HepG2 (cell line): Measurements from ENCODE around the gene ATIC. TPM values are rescaled to one million over a fixed set of nuclear protein-coding genes. Genes with fewer than 3 reads are reported as not detected.

Experiments
- ATAC-seq: fragments of 200-7000 bp; cut with Tn5 transposase; 3 replicates; pipeline ENCODE4 v1.9.1; 2020; ENCODE audit warnings: mild to moderate bottlenecking, moderate library complexity
- BruUV-seq: library from RNA; stranded (reverse); fragments of 400-500 nt; replicated peaks from 2 replicates; lab custom pipeline; 2021; lab: Mats Ljungman, UMichigan
- CTCF ChIA-PET: fragments of 300-600 bp; formaldehyde crosslinking; extraction: SDS; loops from one replicate; lab custom pipeline; 2021; ENCODE audit warnings: low total read pairs, inconsistent platforms, low intra/inter-chr PET ratio; lab: Yijun Ruan, JAX
- POLR2A ChIA-PET: fragments of 350-600 bp; sonication (Branson Sonifier 250); formaldehyde crosslinking; loops from one replicate; lab custom pipeline; 2020; ENCODE audit warnings: antibody characterized with exemption, inconsistent platforms; lab: Yijun Ruan, JAX
- DNase-seq: peaks from one replicate; pipeline ENCODE4 v3.0.0-alpha.2; 2015; ENCODE audit warnings: low spot score
- FAIRE-seq: peaks from 3 replicates; lab custom pipeline; 2011; peaks lifted over from hg19 to GRCh38; lab: Jason Lieb, UNC
- H2AFZ ChIP-seq: one replicate; pipeline ENCODE4 v1.6.1; 2011; ENCODE audit warnings: low read length, inconsistent platforms
- H3K27ac ChIP-seq: fragments of 300-600 bp; 3 replicates; pipeline ENCODE4 v1.8.0; 2011; ENCODE audit warnings: mixed run types, mild to moderate bottlenecking, mixed read lengths, low read length, inconsistent platforms; ENCODE audit not compliant: insufficient read depth; ENCODE audit errors: extremely low read length
- H3K27me3 ChIP-seq, 2 experiments: fragments of 200-600 bp in 1 of 2; 2 replicates in 1 of 2; 3 replicates in 1 of 2; pipeline versions ENCODE4 v1.6.0 to v1.8.0; 2011; ENCODE audit warnings: low read length in 2 of 2, mild to moderate bottlenecking in 2 of 2, moderate library complexity in 2 of 2, inconsistent platforms in 1 of 2; ENCODE audit not compliant: insufficient read depth in 2 of 2, control insufficient read depth in 1 of 2
- H3K36me3 ChIP-seq, 2 experiments: fragments of 200-600 bp in 1 of 2; replicated peaks in 1 of 2; 2 replicates in 1 of 2; 3 replicates in 1 of 2; pipeline versions ENCODE4 v1.5.1 to v1.8.0; 2011; ENCODE audit warnings: low read length in 2 of 2, inconsistent platforms in 1 of 2; ENCODE audit not compliant: insufficient read depth in 2 of 2, control insufficient read depth in 1 of 2
- H3K4me1 ChIP-seq: 2 replicates; pipeline ENCODE4 v1.5.1; 2012; ENCODE audit warnings: low read length, inconsistent platforms; ENCODE audit not compliant: insufficient read depth
- H3K4me2 ChIP-seq: 2 replicates; pipeline ENCODE4 v1.6.0; 2011; ENCODE audit warnings: low read depth, low read length, inconsistent platforms
- H3K4me3 ChIP-seq, 3 experiments: fragments of 200-600 bp in 1 of 3; sonication (generic), shearing (Covaris generic) in 1 of 3; replicated peaks in 1 of 3; 2 replicates each; pipeline ENCODE4 v1.5.1; 2011 to 2016; ENCODE audit warnings: low read length in 3 of 3, inconsistent platforms in 2 of 3, low read depth in 2 of 3, mild to moderate bottlenecking in 2 of 3, control low read depth in 1 of 3, mixed read lengths in 1 of 3; ENCODE audit not compliant: insufficient read depth in 1 of 3
- H3K79me2 ChIP-seq: one replicate; pipeline ENCODE4 v1.6.1; 2011; ENCODE audit warnings: low read length, inconsistent platforms; ENCODE audit not compliant: insufficient read depth
- H3K9ac ChIP-seq: 2 replicates; pipeline ENCODE4 v1.6.0; 2011; ENCODE audit warnings: mild to moderate bottlenecking, low read depth, low read length, inconsistent platforms; ENCODE audit not compliant: insufficient read depth
- H3K9me3 ChIP-seq: 2 replicates; pipeline ENCODE4 v1.5.1; 2012; ENCODE audit warnings: mild to moderate bottlenecking, low read length
- H4K20me1 ChIP-seq: 2 replicates; pipeline ENCODE4 v1.6.0; 2011; ENCODE audit warnings: inconsistent platforms, mild to moderate bottlenecking, low read length, moderate library complexity; ENCODE audit not compliant: insufficient read depth
- DNMT1 ChIP-seq: sonication (generic); formaldehyde crosslinking; IDR thresholded peaks from 2 replicates; pipeline ENCODE4 v1.5.1; 2020; ENCODE audit warnings: mild to moderate bottlenecking, missing genetic modification reagents
- HOXA3 ChIP-seq: sonication (generic); formaldehyde crosslinking; IDR thresholded peaks from 2 replicates; pipeline ENCODE4 v1.5.0; 2020; ENCODE audit warnings: missing genetic modification reagents
- PHF5A ChIP-seq: IDR thresholded peaks from one replicate; pipeline ENCODE4 v1.6.1; 2018; ENCODE audit warnings: low read depth, missing genetic modification reagents; ENCODE audit not compliant: unreplicated experiment
- SRSF4 ChIP-seq: fragments of 200-400 bp; formaldehyde crosslinking; IDR thresholded peaks from one replicate; pipeline ENCODE4 v1.6.1; 2018; ENCODE audit warnings: mild to moderate bottlenecking, low read depth, low read length, moderate library complexity; ENCODE audit not compliant: poor library complexity, severe bottlenecking
- ZBTB37 ChIP-seq: sonication (generic); formaldehyde crosslinking; IDR thresholded peaks from 2 replicates; pipeline ENCODE4 v1.4.0; 2020; ENCODE audit warnings: mild to moderate bottlenecking, missing genetic modification reagents
- ZNF225 ChIP-seq: sonication (generic); formaldehyde crosslinking; IDR thresholded peaks from 2 replicates; pipeline ENCODE4 v1.4.0; 2020; ENCODE audit warnings: mild to moderate bottlenecking, missing genetic modification reagents
- ZNF407 ChIP-seq: sonication (generic); formaldehyde crosslinking; IDR thresholded peaks from one replicate; pipeline ENCODE4 v1.5.1; 2020; ENCODE audit warnings: mild to moderate bottlenecking, missing genetic modification reagents; ENCODE audit errors: not compliant biosample characterization
- ZNF598 ChIP-seq: sonication (generic); formaldehyde crosslinking; IDR thresholded peaks from 2 replicates; pipeline ENCODE4 v1.5.1; 2020; ENCODE audit warnings: mild to moderate bottlenecking, missing genetic modification reagents, borderline replicate concordance
- WGBS: methylation state at CpG from one replicate; pipeline ENCODE4 v1.1.6; 2017; ENCODE audit warnings: low lambda C conversion rate; 5-methylcytosine and 5-hydroxymethylcytosine counted together
- in situ Hi-C: cut with HindIII; loops from 2 replicates; pipeline ENCODE4 v1.10.0; 2017; ENCODE audit warnings: low pct_unique_long_range_greater_than_20kb; ENCODE audit not compliant: extremely low pct_ligation_motif_present
- intact Hi-C: fragments of 100-400 bp; cut with micrococcal nuclease; formaldehyde crosslinking; loops from one replicate; pipeline ENCODE4 v1.10.0; 2022; ENCODE audit not compliant: unreplicated experiment
- polyA plus RNA-seq, 8 experiments: library from polyadenylated mRNA; depleted of rRNA in 3 of 8; stranded (reverse) in 7 of 8; unstranded in 1 of 8; fragments of >200 nt; fragmentation: Illumina TruSeq in 4 of 8; extraction: Trizol in 4 of 8; gene quantifications; 2 replicates each; pipeline versions ENCODE4 v1.2.1 to v1.2.3, GENCODE V29; 2011 to 2016; ENCODE audit warnings: low read depth in 4 of 8, missing spikeins in 1 of 8, mixed read lengths in 1 of 8; ENCODE audit not compliant: insufficient read depth in 1 of 8
- total RNA-seq, 5 experiments: library from RNA; depleted of rRNA; stranded (reverse); fragments of >200 nt; fragmentation: Illumina TruSeq; extraction: Trizol; gene quantifications; 2 replicates each; pipeline ENCODE4 v1.2.3, GENCODE V29; 2016; ENCODE audit warnings: low read depth in 1 of 5
- TF ChIP-seq, protein P1 (sequence below): sonication (generic); formaldehyde crosslinking; IDR thresholded peaks from 2 replicates; pipeline ENCODE4 v1.5.1; 2020; ENCODE audit warnings: missing genetic modification reagents, mild to moderate bottlenecking, borderline replicate concordance

Gene ATIC
- total and polyA plus RNA-seq, 2 of the 13 experiments (the other 11 are each of a cell fraction or from before 2014, with no cell fraction given): 89.8 to 146 TPM

DNA sequence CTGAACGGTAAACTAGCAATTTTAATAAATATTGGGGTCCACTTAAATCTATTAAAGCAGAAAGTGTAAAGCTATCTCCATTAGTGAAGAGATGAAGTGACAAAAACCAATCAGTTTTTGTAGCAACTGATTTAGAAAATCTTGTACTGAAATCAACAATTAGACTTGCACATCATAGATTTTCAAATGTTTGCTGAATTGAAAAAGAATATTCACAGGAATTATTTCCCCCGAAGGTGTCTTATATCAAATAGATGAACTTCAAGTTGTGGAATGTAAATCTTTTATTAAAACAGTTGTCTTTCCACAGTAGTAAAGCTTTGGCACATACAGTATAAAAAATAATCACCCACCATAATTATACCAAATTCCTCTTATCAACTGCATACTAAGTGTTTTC, 48.7 kb downstream of the ATIC start (continued):
- TF ChIP-seq SRSF4: peak; percentile 90

GRCh38 chr2:215361211-215361875, 49.5 kb downstream of the ATIC start:
- no peak for FAIRE-seq
- Histone ChIP-seq H3K79me2 (no peaks in the 10 kb centered on the region), H3K9me3 (no peaks in the 10 kb centered on the region), H4K20me1 (peaks cover 36% of the 10 kb centered on the region), H3K27ac (no peak overlapping the region), H3K4me1 (no peaks in the 10 kb centered on the region), H3K4me2 (no peak overlapping the region), H2AFZ (no peak overlapping the region), H3K4me3 (no peak overlapping the region), H3K9ac (no peak overlapping the region), H3K27me3 (no peaks in the 10 kb centered on the region), H3K36me3 (peaks cover 34 to 56% of the 10 kb centered on the region in 2 experiments)
- CTCF ChIA-PET: no interaction called here
- no peak for ATAC-seq
- DNase-seq: no peak
- intact Hi-C loops: no loop called here
- WGBS: 99% methylated on average over 4 of the region's 4 CpGs
- BruUV-seq: TSS peak; percentile 77
- in situ Hi-C loops: no loop called here
- POLR2A ChIA-PET: no interaction called here
- peak; percentile 59 for TF ChIP-seq PHF5A
- no peak for TF ChIP-seq HOXA3
- no peak for TF ChIP-seq ZBTB37 (CRISPR knock-in tag)
- TF ChIP-seq, protein P1, sequence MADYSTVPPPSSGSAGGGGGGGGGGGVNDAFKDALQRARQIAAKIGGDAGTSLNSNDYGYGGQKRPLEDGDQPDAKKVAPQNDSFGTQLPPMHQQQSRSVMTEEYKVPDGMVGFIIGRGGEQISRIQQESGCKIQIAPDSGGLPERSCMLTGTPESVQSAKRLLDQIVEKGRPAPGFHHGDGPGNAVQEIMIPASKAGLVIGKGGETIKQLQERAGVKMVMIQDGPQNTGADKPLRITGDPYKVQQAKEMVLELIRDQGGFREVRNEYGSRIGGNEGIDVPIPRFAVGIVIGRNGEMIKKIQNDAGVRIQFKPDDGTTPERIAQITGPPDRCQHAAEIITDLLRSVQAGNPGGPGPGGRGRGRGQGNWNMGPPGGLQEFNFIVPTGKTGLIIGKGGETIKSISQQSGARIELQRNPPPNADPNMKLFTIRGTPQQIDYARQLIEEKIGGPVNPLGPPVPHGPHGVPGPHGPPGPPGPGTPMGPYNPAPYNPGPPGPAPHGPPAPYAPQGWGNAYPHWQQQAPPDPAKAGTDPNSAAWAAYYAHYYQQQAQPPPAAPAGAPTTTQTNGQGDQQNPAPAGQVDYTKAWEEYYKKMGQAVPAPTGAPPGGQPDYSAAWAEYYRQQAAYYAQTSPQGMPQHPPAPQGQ (CRISPR knock-in tag): no peak
- no peak for TF ChIP-seq DNMT1 (CRISPR knock-in tag)
- TF ChIP-seq ZNF225 (CRISPR knock-in tag): no peak
- TF ChIP-seq ZNF407 (CRISPR knock-in tag): no peak
- TF ChIP-seq ZNF598 (CRISPR knock-in tag): no peak
